Measurements from ENCODE around the gene SLC4A2.

Gene SLC4A2

GRCh38 chr7:151062399-151063211 lies 3.2 kb downstream of the SLC4A2 start:
- DNase-seq (ENCODE audit: low read depth in 1 of 2, low spot score in 1 of 2): no peak

- no peak for DNase-seq (ENCODE audit: low read depth in 1 of 2, low spot score in 1 of 2)
Measured at GRCh38 chr7:151063212-151063561, 3.8 kb downstream of the SLC4A2 start.

- DNase-seq (ENCODE audit: low read depth in 1 of 2, low spot score in 1 of 2): no peak
Measured at GRCh38 chr7:151064454-151064853, 5.1 kb downstream of the SLC4A2 start.

GRCh38 chr7:151064993-151065392 lies 5.6 kb downstream of the SLC4A2 start:
- no peak for DNase-seq (ENCODE audit: low read depth in 1 of 2, low spot score in 1 of 2)

GRCh38 chr7:151065516-151065915 lies 6.1 kb downstream of the SLC4A2 start:
- no peak for DNase-seq (ENCODE audit: low read depth in 1 of 2, low spot score in 1 of 2)

- DNase-seq (ENCODE audit: low read depth in 1 of 2, low spot score in 1 of 2): no peak
Measured at GRCh38 chr7:151066273-151066974, 7.0 kb downstream of the SLC4A2 start.

GRCh38 chr7:151068069-151068773 lies 8.8 kb downstream of the SLC4A2 start:
- no peak for DNase-seq (ENCODE audit: low read depth in 1 of 2, low spot score in 1 of 2)

GRCh38 chr7:151069841-151070573 lies 10.6 kb downstream of the SLC4A2 start:
- no peak for DNase-seq (ENCODE audit: low read depth in 1 of 2, low spot score in 1 of 2)

- DNase-seq (ENCODE audit: low read depth in 1 of 2, low spot score in 1 of 2): no peak
Measured at GRCh38 chr7:151070574-151070960, 11.2 kb downstream of the SLC4A2 start.

GRCh38 chr7:151071032-151071866 lies 11.9 kb downstream of the SLC4A2 start:
- no peak for DNase-seq (ENCODE audit: low read depth in 1 of 2, low spot score in 1 of 2)

- no peak for DNase-seq (ENCODE audit: low read depth in 1 of 2, low spot score in 1 of 2)
Measured at GRCh38 chr7:151073990-151074389, 14.6 kb downstream of the SLC4A2 start.

GRCh38 chr7:151074817-151075661 lies 15.7 kb downstream of the SLC4A2 start:
- no peak for DNase-seq (ENCODE audit: low read depth in 1 of 2, low spot score in 1 of 2)

- DNase-seq (ENCODE audit: low read depth in 1 of 2, low spot score in 1 of 2): no peak
Measured at GRCh38 chr7:151075662-151075971, 16.2 kb downstream of the SLC4A2 start.

- DNase-seq (ENCODE audit: low read depth in 1 of 2, low spot score in 1 of 2): no peak
Measured at GRCh38 chr7:151075978-151076426, 16.6 kb downstream of the SLC4A2 start.

- DNase-seq (ENCODE audit: low read depth in 1 of 2, low spot score in 1 of 2): no peak
Measured at GRCh38 chr7:151076863-151077704, 17.7 kb downstream of the SLC4A2 start.

- DNase-seq (ENCODE audit: low read depth in 1 of 2, low spot score in 1 of 2): no peak
Measured at GRCh38 chr7:151077705-151078232, 18.4 kb downstream of the SLC4A2 start.

- no peak for DNase-seq (ENCODE audit: low read depth in 1 of 2, low spot score in 1 of 2)
Measured at GRCh38 chr7:151078233-151079040, 19.0 kb downstream of the SLC4A2 start.

Measured in activated CD4-positive, alpha-beta T cell treated with anti-CD3 and anti-CD28 coated beads, Interleukin-2, amount 50 U/mL, for 24 hours (primary cell).